Neural crest cell (in vitro differentiated cells): ENCODE data around the gene RASGRP3. TPM values are rescaled to one million over a fixed set of nuclear protein-coding genes. Genes with fewer than 3 reads are reported as not detected.
"Not testable (repeated sequence)": the region's sequence is repeated elsewhere in the genome, so short reads cannot be mapped to it uniquely, and the experiment has no call there.

ENCODE experiments used
- DNase-seq: peaks from one replicate; pipeline ENCODE4 v3.0.0; 2021; ENCODE audit warnings: low read depth, mixed read lengths, low spot score
- H3K27ac Mint-ChIP-seq: one replicate; pipeline ENCODE4 v1.8.0; 2021; ENCODE audit warnings: mild to moderate bottlenecking, mixed read lengths; ENCODE audit not compliant: unreplicated experiment
- H3K27me3 Mint-ChIP-seq: 2 replicates; pipeline ENCODE4 v1.8.0; 2021; ENCODE audit warnings: low read depth, mild to moderate bottlenecking, mixed read lengths
- H3K36me3 Mint-ChIP-seq: 2 replicates; pipeline ENCODE4 v1.8.0; 2021; ENCODE audit warnings: low read depth, mild to moderate bottlenecking, mixed read lengths
- H3K4me1 Mint-ChIP-seq: 2 replicates; pipeline ENCODE4 v1.8.0; 2021; ENCODE audit warnings: mixed read lengths
- H3K4me3 Mint-ChIP-seq: one replicate; pipeline ENCODE4 v1.8.0; 2021; ENCODE audit warnings: mild to moderate bottlenecking, mixed read lengths
- H3K9me3 Mint-ChIP-seq: 2 replicates; pipeline ENCODE4 v1.8.0; 2021; ENCODE audit warnings: mixed read lengths
- total RNA-seq: library from RNA; stranded (reverse); gene quantifications from 2 replicates; pipeline ENCODE4 v1.2.1, GENCODE V29; 2021
- TF ChIP-seq, protein P1 (sequence below): fragments of 200-600 bp; sonication (generic); conservative IDR thresholded peaks from 2 replicates; pipeline ENCODE4 v1.5.0; 2021; ENCODE audit warnings: antibody characterized with exemption, mild to moderate bottlenecking

Gene RASGRP3
- total RNA-seq, 1 donor from 2014 or later: 0.07 TPM

- H3K27me3 Mint-ChIP-seq: no peaks in the 10 kb centered on the region
- no peak overlapping the region for H3K4me3 Mint-ChIP-seq
- DNase-seq: peak; percentile 30
- H3K27ac Mint-ChIP-seq: no peak overlapping the region
- TF ChIP-seq, protein P1, sequence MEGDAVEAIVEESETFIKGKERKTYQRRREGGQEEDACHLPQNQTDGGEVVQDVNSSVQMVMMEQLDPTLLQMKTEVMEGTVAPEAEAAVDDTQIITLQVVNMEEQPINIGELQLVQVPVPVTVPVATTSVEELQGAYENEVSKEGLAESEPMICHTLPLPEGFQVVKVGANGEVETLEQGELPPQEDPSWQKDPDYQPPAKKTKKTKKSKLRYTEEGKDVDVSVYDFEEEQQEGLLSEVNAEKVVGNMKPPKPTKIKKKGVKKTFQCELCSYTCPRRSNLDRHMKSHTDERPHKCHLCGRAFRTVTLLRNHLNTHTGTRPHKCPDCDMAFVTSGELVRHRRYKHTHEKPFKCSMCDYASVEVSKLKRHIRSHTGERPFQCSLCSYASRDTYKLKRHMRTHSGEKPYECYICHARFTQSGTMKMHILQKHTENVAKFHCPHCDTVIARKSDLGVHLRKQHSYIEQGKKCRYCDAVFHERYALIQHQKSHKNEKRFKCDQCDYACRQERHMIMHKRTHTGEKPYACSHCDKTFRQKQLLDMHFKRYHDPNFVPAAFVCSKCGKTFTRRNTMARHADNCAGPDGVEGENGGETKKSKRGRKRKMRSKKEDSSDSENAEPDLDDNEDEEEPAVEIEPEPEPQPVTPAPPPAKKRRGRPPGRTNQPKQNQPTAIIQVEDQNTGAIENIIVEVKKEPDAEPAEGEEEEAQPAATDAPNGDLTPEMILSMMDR: peak; percentile 68
- H3K4me1 Mint-ChIP-seq: no peaks in the 10 kb centered on the region
- H3K9me3 Mint-ChIP-seq: no peaks in the 10 kb centered on the region
- no peaks in the 10 kb centered on the region for H3K36me3 Mint-ChIP-seq
Measured at GRCh38 chr2:33441235-33441810, 35.1 kb upstream of the RASGRP3 start.

DNA sequence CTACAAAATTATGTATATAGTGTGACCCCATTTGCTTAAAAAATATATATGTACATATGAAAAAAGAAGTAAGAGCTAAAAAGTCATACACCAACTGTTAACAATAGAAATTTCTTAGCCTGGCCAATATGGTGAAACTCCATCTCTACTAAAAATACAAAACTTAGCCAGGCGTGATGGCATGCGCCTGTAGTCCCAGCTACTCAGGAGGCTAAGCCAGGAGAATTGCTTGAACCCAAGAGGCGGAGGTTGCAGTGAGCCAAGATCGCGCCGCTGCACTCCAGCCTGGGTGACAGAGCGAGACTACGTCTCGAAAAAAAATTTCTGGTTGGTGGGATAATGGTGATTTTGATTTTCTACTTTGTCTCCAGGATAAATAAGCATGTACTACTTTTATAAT, 34.4 kb upstream of the RASGRP3 start:
- H3K27ac Mint-ChIP-seq, H3K4me3 Mint-ChIP-seq, H3K27me3 Mint-ChIP-seq, H3K9me3 Mint-ChIP-seq, DNase-seq, H3K4me1 Mint-ChIP-seq, H3K36me3 Mint-ChIP-seq: not testable (repeated sequence)

GRCh38 chr2:33442528-33443079, 33.8 kb upstream of the RASGRP3 start:
- no peak overlapping the region for H3K4me3 Mint-ChIP-seq
- H3K9me3 Mint-ChIP-seq: no peaks in the 10 kb centered on the region
- no peak overlapping the region for H3K27ac Mint-ChIP-seq

DNA sequence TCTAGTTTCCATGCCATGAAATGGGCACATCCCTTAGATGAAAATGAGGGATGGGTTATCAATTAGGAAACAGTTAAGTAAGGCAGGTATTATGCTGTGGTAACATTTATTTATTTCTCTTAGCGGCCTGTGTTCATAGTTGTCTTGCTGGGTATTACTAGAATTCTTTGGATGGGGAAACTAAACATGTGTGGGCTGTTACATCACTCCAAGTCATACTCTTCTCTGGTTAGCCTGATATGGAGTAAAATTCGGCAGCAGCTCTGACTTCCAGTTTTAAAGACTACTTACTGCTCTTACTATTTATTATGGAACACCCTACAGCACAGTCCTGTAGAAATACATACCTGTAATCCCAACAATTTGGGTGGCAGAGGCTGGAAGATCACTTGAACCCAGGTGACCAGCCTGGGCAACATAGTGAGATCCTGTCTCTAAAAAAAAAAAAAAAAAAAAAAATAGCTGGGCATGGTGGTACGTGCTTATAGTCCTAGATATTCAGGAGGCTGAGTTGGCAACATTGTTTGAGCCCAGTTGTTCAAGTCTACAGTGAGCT, 33.1 kb upstream of the RASGRP3 start:
- Mint-ChIP-seq H3K4me3 (no peak overlapping the region), H3K27ac (no peak overlapping the region), H3K9me3 (no peaks in the 10 kb centered on the region), H3K4me1 (no peaks in the 10 kb centered on the region), H3K36me3 (no peaks in the 10 kb centered on the region), H3K27me3 (no peaks in the 10 kb centered on the region)
- no peak for DNase-seq
- TF ChIP-seq, protein P1: no peak

More at GRCh38 chr2:33442528-33443079, 33.8 kb upstream of the RASGRP3 start:
- H3K27me3 Mint-ChIP-seq: no peaks in the 10 kb centered on the region
- TF ChIP-seq, protein P1: no peak
- H3K36me3 Mint-ChIP-seq: no peaks in the 10 kb centered on the region
- no peaks in the 10 kb centered on the region for H3K4me1 Mint-ChIP-seq
- no peak for DNase-seq

- Mint-ChIP-seq H3K27me3 (no peaks in the 10 kb centered on the region), H3K9me3 (no peaks in the 10 kb centered on the region), H3K4me3 (no peak overlapping the region), H3K36me3 (no peaks in the 10 kb centered on the region), H3K27ac (no peak overlapping the region), H3K4me1 (no peaks in the 10 kb centered on the region)
- no peak for DNase-seq
- TF ChIP-seq, protein P1: no peak
Measured at GRCh38 chr2:33444967-33445366, 31.5 kb upstream of the RASGRP3 start.

- no peak overlapping the region for H3K27ac Mint-ChIP-seq
- TF ChIP-seq, protein P1: no peak
- no peak overlapping the region for H3K4me3 Mint-ChIP-seq
- H3K36me3 Mint-ChIP-seq: peaks cover 3% of the 10 kb centered on the region
- no peak for DNase-seq
- peaks cover 8% of the 10 kb centered on the region for H3K9me3 Mint-ChIP-seq
- no peaks in the 10 kb centered on the region for H3K27me3 Mint-ChIP-seq
- no peaks in the 10 kb centered on the region for H3K4me1 Mint-ChIP-seq
Measured at GRCh38 chr2:33448220-33448899, 28.1 kb upstream of the RASGRP3 start.
